Measurements from ENCODE around the gene PXYLP1.

- TF ChIP-seq POLR2AphosphoS5 (IDR thresholded peaks at IDR 0.05; ENCODE audit: low read depth, low read length), result no peak
- TF ChIP-seq POLR2A (IDR thresholded peaks at IDR 0.05; ENCODE audit: low read depth, low read length), result no peak
Observed at GRCh38 chr3:141323936-141324704, 92.5 kb downstream of the PXYLP1 start.
